Esophagus muscularis mucosa (tissue), 4 donors: Measurements from ENCODE around the gene AKR1E2.

ENCODE experiments used
- EP300 ChIP-seq: sonication (generic); formaldehyde crosslinking; IDR thresholded peaks from one replicate; pipeline ENCODE4 v1.6.1; 2017; ENCODE audit warnings: antibody characterized with exemption
- POLR2A ChIP-seq: fragments of 450-650 bp; IDR thresholded peaks from one replicate; pipeline ENCODE4 v1.6.1; 2017; ENCODE audit warnings: antibody characterized with exemption, moderate library complexity, mild to moderate bottlenecking, low read depth
- TF ChIP-seq, protein P1 (sequence below), 3 experiments: fragments of 200-600 bp in 2 of 3; fragments of 450-650 bp in 1 of 3; sonication (generic) in 2 of 3; IDR thresholded peaks; one replicate each; pipeline ENCODE4 v1.5.1; 2017 to 2019; ENCODE audit warnings: antibody characterized with exemption in 3 of 3, mild to moderate bottlenecking in 2 of 3, moderate library complexity in 1 of 3

- TF ChIP-seq, protein P1, sequence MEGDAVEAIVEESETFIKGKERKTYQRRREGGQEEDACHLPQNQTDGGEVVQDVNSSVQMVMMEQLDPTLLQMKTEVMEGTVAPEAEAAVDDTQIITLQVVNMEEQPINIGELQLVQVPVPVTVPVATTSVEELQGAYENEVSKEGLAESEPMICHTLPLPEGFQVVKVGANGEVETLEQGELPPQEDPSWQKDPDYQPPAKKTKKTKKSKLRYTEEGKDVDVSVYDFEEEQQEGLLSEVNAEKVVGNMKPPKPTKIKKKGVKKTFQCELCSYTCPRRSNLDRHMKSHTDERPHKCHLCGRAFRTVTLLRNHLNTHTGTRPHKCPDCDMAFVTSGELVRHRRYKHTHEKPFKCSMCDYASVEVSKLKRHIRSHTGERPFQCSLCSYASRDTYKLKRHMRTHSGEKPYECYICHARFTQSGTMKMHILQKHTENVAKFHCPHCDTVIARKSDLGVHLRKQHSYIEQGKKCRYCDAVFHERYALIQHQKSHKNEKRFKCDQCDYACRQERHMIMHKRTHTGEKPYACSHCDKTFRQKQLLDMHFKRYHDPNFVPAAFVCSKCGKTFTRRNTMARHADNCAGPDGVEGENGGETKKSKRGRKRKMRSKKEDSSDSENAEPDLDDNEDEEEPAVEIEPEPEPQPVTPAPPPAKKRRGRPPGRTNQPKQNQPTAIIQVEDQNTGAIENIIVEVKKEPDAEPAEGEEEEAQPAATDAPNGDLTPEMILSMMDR (IDR thresholded peaks at IDR 0.05) = no peak
- no peak for TF ChIP-seq EP300
- no peak for TF ChIP-seq POLR2A
These were observed 68.3 kb downstream of the AKR1E2 start for GRCh38 chr10:4894335-4894734.
